ENCODE data around the gene CTTNBP2NL. TPM values are rescaled to one million over a fixed set of nuclear protein-coding genes. Genes with fewer than 3 reads are reported as not detected.
A peak's percentile ranks its signal among the peaks of the same experiment; 100 is the strongest.

Gene CTTNBP2NL
- total RNA-seq, 4 donors from 2014 or later, result 15.5 to 37.0 (median 24.6) TPM

- 80% methylated on average over 1 of the region's 2 CpGs; no CpG with 5 or more reads in 1 of the 2 donors for WGBS, 2 donors (ENCODE audit: low coverage in 1 of 2)
- Histone ChIP-seq H3K4me3 (no peak overlapping the region), H3K27me3 (peaks cover 65% of the 10 kb centered on the region), H3K9me3 (no peaks in the 10 kb centered on the region), H3K4me1 (peaks cover 0 to 36% (median 6%) of the 10 kb centered on the region in 3 donors), H3K36me3 (no peaks in the 10 kb centered on the region), H3K27ac (no peak overlapping the region)
- no peak for TF ChIP-seq POLR2A (IDR thresholded peaks at IDR 0.05)
- no peak for TF ChIP-seq POLR2AphosphoS5 (IDR thresholded peaks at IDR 0.05)
- TF ChIP-seq EP300 (IDR thresholded peaks at IDR 0.05), result no peak
- TF ChIP-seq CTCF (IDR thresholded peaks at IDR 0.05), result no peak
- ATAC-seq, result no peak
Observed at GRCh38 chr1:112506306-112506705, 110.3 kb downstream of the CTTNBP2NL start.

- Histone ChIP-seq H3K4me3 (no peak overlapping the region), H3K36me3 (no peaks in the 10 kb centered on the region), H3K27me3 (peaks cover 65% of the 10 kb centered on the region), H3K9me3 (no peaks in the 10 kb centered on the region), H3K4me1 (peaks cover 0 to 31% (median 4%) of the 10 kb centered on the region in 3 donors), H3K27ac (no peak overlapping the region)
- TF ChIP-seq EP300 (IDR thresholded peaks at IDR 0.05) (no peak), POLR2AphosphoS5 (IDR thresholded peaks at IDR 0.05) (no peak), POLR2A (IDR thresholded peaks at IDR 0.05) (no peak), CTCF (IDR thresholded peaks at IDR 0.05) (no peak)
- WGBS, 2 donors (ENCODE audit: low coverage in 1 of 2), result 84 to 92% methylated on average over 4 to 8 of the region's 8 CpGs
- ATAC-seq, result no peak
Observed at GRCh38 chr1:112506731-112507130, 110.7 kb downstream of the CTTNBP2NL start.

- Histone ChIP-seq H3K4me1 (peaks cover 0 to 25% (median 3%) of the 10 kb centered on the region in 3 donors), H3K4me3 (no peak overlapping the region), H3K9me3 (no peaks in the 10 kb centered on the region), H3K27ac (no peak overlapping the region), H3K27me3 (peaks cover 65% of the 10 kb centered on the region), H3K36me3 (no peaks in the 10 kb centered on the region)
- TF ChIP-seq EP300 (IDR thresholded peaks at IDR 0.05), result no peak
- no peak for TF ChIP-seq POLR2AphosphoS5 (IDR thresholded peaks at IDR 0.05)
- TF ChIP-seq POLR2A (IDR thresholded peaks at IDR 0.05), result no peak
- TF ChIP-seq CTCF (IDR thresholded peaks at IDR 0.05), result no peak
- ATAC-seq, result no peak
- WGBS, 2 donors (ENCODE audit: low coverage in 1 of 2), result 47 to 74% methylated on average over 3 to 6 of the region's 9 CpGs
Observed at GRCh38 chr1:112507336-112507735, 111.3 kb downstream of the CTTNBP2NL start.

GRCh38 chr1:112507921-112508277, 111.9 kb downstream of the CTTNBP2NL start:
- Histone ChIP-seq H3K27ac (peak overlapping the region in 1 of 4 donors; percentile 65), H3K9me3 (no peaks in the 10 kb centered on the region), H3K4me3 (peak overlapping the region in 1 of 2 donors; percentile 61), H3K36me3 (no peaks in the 10 kb centered on the region), H3K4me1 (peaks cover 0 to 21% (median 3%) of the 10 kb centered on the region in 3 donors), H3K27me3 (peaks cover 65% of the 10 kb centered on the region)
- TF ChIP-seq POLR2A (IDR thresholded peaks at IDR 0.05), result no peak
- no peak for TF ChIP-seq CTCF (IDR thresholded peaks at IDR 0.05)
- TF ChIP-seq EP300 (IDR thresholded peaks at IDR 0.05), result no peak
- TF ChIP-seq POLR2AphosphoS5 (IDR thresholded peaks at IDR 0.05), result no peak
- WGBS, 2 donors (ENCODE audit: low coverage in 1 of 2), result 0% methylated on average over 1 of the region's 15 CpGs; no CpG with 5 or more reads in 1 of the 2 donors
- no peak for ATAC-seq

GRCh38 chr1:112508278-112509004, 112.4 kb downstream of the CTTNBP2NL start, which contains the start of gene WNT2B:
TSS of gene WNT2B (plus strand) at chr1:112508965. CDS start at chr1:112509263, 298 bp downstream.
- peak within 1 kb of the TSS; percentile 20 to 61 for H3K4me3 ChIP-seq
- no CpG with 5 or more reads among the region's 69 CpGs for WGBS, 2 donors (ENCODE audit: low coverage in 1 of 2)
- peak; percentile 64 for ATAC-seq
- TF ChIP-seq EP300 (IDR thresholded peaks at IDR 0.05) (no peak), POLR2AphosphoS5 (IDR thresholded peaks at IDR 0.05) (no peak), POLR2A (IDR thresholded peaks at IDR 0.05) (no peak), CTCF (IDR thresholded peaks at IDR 0.05) (no peak)
- H3K9me3 ChIP-seq, result no peaks in the 10 kb centered on the region
- H3K36me3 ChIP-seq, result no peaks in the 10 kb centered on the region
- H3K27me3 ChIP-seq, result peaks cover 65% of the 10 kb centered on the region
- peaks cover 0 to 21% (median 3%) of the 10 kb centered on the region in 3 donors for H3K4me1 ChIP-seq
- peak within 1 kb of the TSS in 2 of 4 donors; percentile 0 to 65 for H3K27ac ChIP-seq

Data from gastroesophageal sphincter (tissue), 4 donors.